Neuron (in vitro differentiated cells): Measurements from ENCODE around the gene BMX.
A peak's percentile ranks its signal among the peaks of the same experiment; 100 is the strongest.

Source experiments
- H2AFZ ChIP-seq: one replicate; pipeline ENCODE4 v1.6.1; 2013; ENCODE audit warnings: low read depth, mild to moderate bottlenecking, inconsistent platforms, low read length, moderate library complexity
- H3K27me3 ChIP-seq: one replicate; pipeline ENCODE4 v1.6.1; 2013; ENCODE audit warnings: low read length; ENCODE audit not compliant: insufficient read depth
- H3K36me3 ChIP-seq: one replicate; pipeline ENCODE4 v1.6.1; 2013; ENCODE audit warnings: low read length; ENCODE audit not compliant: insufficient read depth
- H3K4me1 ChIP-seq: one replicate; pipeline ENCODE4 v1.6.1; 2013; ENCODE audit warnings: low read length; ENCODE audit not compliant: insufficient read depth
- H3K4me3 ChIP-seq: 2 replicates; pipeline ENCODE4 v1.5.1; 2013; ENCODE audit warnings: mild to moderate bottlenecking, low read length, moderate library complexity
- H3K9me3 ChIP-seq: one replicate; pipeline ENCODE4 v1.6.1; 2013; ENCODE audit warnings: low read length

BMX gene

GRCh38 chrX:15493118-15493962, 7.3 kb upstream of the BMX start, which contains the start of gene PIR:
Gene PIR (minus strand): TSS chrX:15493333. CDS start chrX:15491257, 2,076 bp downstream.
- Histone ChIP-seq H3K9me3 (no peaks in the 10 kb centered on the region), H3K4me1 (no peaks in the 10 kb centered on the region), H3K4me3 (peak within 1 kb of the TSS; percentile 55), H3K27me3 (no peaks in the 10 kb centered on the region), H2AFZ (peak within 1 kb of the TSS; percentile 86), H3K36me3 (no peaks in the 10 kb centered on the region)

GRCh38 chrX:15495801-15496200, 4.8 kb upstream of the BMX start:
- Histone ChIP-seq H3K36me3 (no peaks in the 10 kb centered on the region), H3K27me3 (no peaks in the 10 kb centered on the region), H3K9me3 (no peaks in the 10 kb centered on the region), H3K4me1 (no peaks in the 10 kb centered on the region), H3K4me3 (no peak overlapping the region), H2AFZ (no peak overlapping the region)

- no peak overlapping the region for H3K4me3 ChIP-seq
- no peaks in the 10 kb centered on the region for H3K27me3 ChIP-seq
- H3K36me3 ChIP-seq, result no peaks in the 10 kb centered on the region
- no peaks in the 10 kb centered on the region for H3K9me3 ChIP-seq
- no peak overlapping the region for H2AFZ ChIP-seq
- H3K4me1 ChIP-seq, result no peaks in the 10 kb centered on the region
Observed at GRCh38 chrX:15496824-15497223, 3.8 kb upstream of the BMX start.

GRCh38 chrX:15497865-15498264, 2.7 kb upstream of the BMX start:
- H3K27me3 ChIP-seq, result no peaks in the 10 kb centered on the region
- no peaks in the 10 kb centered on the region for H3K4me1 ChIP-seq
- H3K36me3 ChIP-seq, result no peaks in the 10 kb centered on the region
- H3K4me3 ChIP-seq, result no peak overlapping the region
- H3K9me3 ChIP-seq, result no peaks in the 10 kb centered on the region
- no peak overlapping the region for H2AFZ ChIP-seq

- H3K36me3 ChIP-seq, result no peaks in the 10 kb centered on the region
- H2AFZ ChIP-seq, result no peak overlapping the region
- no peaks in the 10 kb centered on the region for H3K27me3 ChIP-seq
- H3K4me3 ChIP-seq, result no peak overlapping the region
- H3K9me3 ChIP-seq, result no peaks in the 10 kb centered on the region
- no peaks in the 10 kb centered on the region for H3K4me1 ChIP-seq
Observed at GRCh38 chrX:15498741-15499140, 1.9 kb upstream of the BMX start.

- Histone ChIP-seq H3K9me3 (no peaks in the 10 kb centered on the region), H3K4me1 (no peaks in the 10 kb centered on the region), H3K4me3 (no peak overlapping the region), H2AFZ (no peak overlapping the region), H3K36me3 (no peaks in the 10 kb centered on the region), H3K27me3 (no peaks in the 10 kb centered on the region)
Observed at GRCh38 chrX:15499976-15500375, 631 bp upstream of the BMX start.

- Histone ChIP-seq H2AFZ (no peak overlapping the region), H3K4me3 (no peak overlapping the region), H3K9me3 (no peaks in the 10 kb centered on the region), H3K27me3 (no peaks in the 10 kb centered on the region), H3K4me1 (no peaks in the 10 kb centered on the region), H3K36me3 (no peaks in the 10 kb centered on the region)
Observed at GRCh38 chrX:15501506-15501905, 899 bp downstream of the BMX start.

GRCh38 chrX:15504661-15505060, 4.1 kb downstream of the BMX start:
- Histone ChIP-seq H3K27me3 (no peaks in the 10 kb centered on the region), H3K4me3 (no peak overlapping the region), H3K36me3 (no peaks in the 10 kb centered on the region), H2AFZ (no peak overlapping the region), H3K4me1 (no peaks in the 10 kb centered on the region), H3K9me3 (no peaks in the 10 kb centered on the region)

- no peaks in the 10 kb centered on the region for H3K27me3 ChIP-seq
- no peaks in the 10 kb centered on the region for H3K9me3 ChIP-seq
- no peaks in the 10 kb centered on the region for H3K36me3 ChIP-seq
- H3K4me3 ChIP-seq, result no peak overlapping the region
- no peak overlapping the region for H2AFZ ChIP-seq
- H3K4me1 ChIP-seq, result no peaks in the 10 kb centered on the region
Observed at GRCh38 chrX:15505101-15505500, 4.5 kb downstream of the BMX start.

GRCh38 chrX:15507005-15507404, 6.4 kb downstream of the BMX start:
- no peak overlapping the region for H3K4me3 ChIP-seq
- H2AFZ ChIP-seq, result no peak overlapping the region
- H3K9me3 ChIP-seq, result no peaks in the 10 kb centered on the region
- H3K27me3 ChIP-seq, result no peaks in the 10 kb centered on the region
- peaks cover 9% of the 10 kb centered on the region for H3K4me1 ChIP-seq
- no peaks in the 10 kb centered on the region for H3K36me3 ChIP-seq

GRCh38 chrX:15509845-15510244, 9.2 kb downstream of the BMX start:
- Histone ChIP-seq H3K4me3 (no peak overlapping the region), H3K9me3 (no peaks in the 10 kb centered on the region), H3K36me3 (no peaks in the 10 kb centered on the region), H3K4me1 (peaks cover 9% of the 10 kb centered on the region), H3K27me3 (no peaks in the 10 kb centered on the region), H2AFZ (no peak overlapping the region)

- Histone ChIP-seq H3K4me3 (no peak overlapping the region), H3K27me3 (no peaks in the 10 kb centered on the region), H3K36me3 (no peaks in the 10 kb centered on the region), H3K9me3 (no peaks in the 10 kb centered on the region), H3K4me1 (peaks cover 9% of the 10 kb centered on the region), H2AFZ (no peak overlapping the region)
Observed at GRCh38 chrX:15511563-15511962, 11.0 kb downstream of the BMX start.

- Histone ChIP-seq H3K4me3 (no peak overlapping the region), H3K4me1 (peaks cover 9% of the 10 kb centered on the region), H2AFZ (no peak overlapping the region), H3K36me3 (no peaks in the 10 kb centered on the region), H3K9me3 (no peaks in the 10 kb centered on the region), H3K27me3 (no peaks in the 10 kb centered on the region)
Observed at GRCh38 chrX:15512401-15512965, 11.9 kb downstream of the BMX start.
